ACHN (cell line): ENCODE results near the gene B4GALT3.

Source experiments
- DNase-seq: peaks from one replicate; pipeline ENCODE4 v3.0.0-alpha.2; 2015
- in situ Hi-C: cut with HindIII; loops from 2 replicates; pipeline ENCODE4 v1.10.0; 2017; ENCODE audit warnings: low sequenced_read_pairs, low pct_ligation_motif_present, low pct_unique_long_range_greater_than_20kb

B4GALT3 gene

GRCh38 chr1:161214369-161214768 lies 37.1 kb upstream of the B4GALT3 start:
- in situ Hi-C loops = loop anchor here (25.0 kb wide), 1 partner anchor 98 kb away; the partner anchor contains the start of genes MPZ and SDHC
- no peak for DNase-seq

- in situ Hi-C loops = loop anchor here (25.0 kb wide), 1 partner anchor 102 kb away; the partner anchor contains the start of genes MPZ and SDHC
- DNase-seq = peak; percentile 80
Observed at GRCh38 chr1:161209790-161210409, 32.6 kb upstream of the B4GALT3 start.

- in situ Hi-C loops = loop anchor here (25.0 kb wide), 1 partner anchor 105 kb away; the partner anchor contains the start of genes MPZ and SDHC
- DNase-seq = no peak
Observed at GRCh38 chr1:161207173-161207572, 29.9 kb upstream of the B4GALT3 start.

GRCh38 chr1:161206411-161207140 lies 29.3 kb upstream of the B4GALT3 start:
- no peak for DNase-seq
- in situ Hi-C loops = loop anchor here (25.0 kb wide), 1 partner anchor 106 kb away; the partner anchor contains the start of genes MPZ and SDHC

- peak; percentile 99 for DNase-seq
- in situ Hi-C loops = loop anchor here (25.0 kb wide), 1 partner anchor 110 kb away; the partner anchor contains the start of genes MPZ and SDHC
Observed at GRCh38 chr1:161201836-161202712, 24.8 kb upstream of the B4GALT3 start, which contains the start of gene NDUFS2. Gene NDUFS2 (plus strand): TSS chr1:161202367. CDS start chr1:161202386, 19 bp downstream.

- in situ Hi-C loops = loop anchor here (25.0 kb wide), 1 partner anchor 111 kb away; the partner anchor contains the start of genes MPZ and SDHC
- no peak for DNase-seq
Observed at GRCh38 chr1:161200992-161201835, 23.9 kb upstream of the B4GALT3 start.

GRCh38 chr1:161200421-161200991 lies 23.2 kb upstream of the B4GALT3 start:
- in situ Hi-C loops = loop anchor here (25.0 kb wide), 1 partner anchor 112 kb away; the partner anchor contains the start of genes MPZ and SDHC
- DNase-seq = no peak

GRCh38 chr1:161199506-161200139 lies 22.3 kb upstream of the B4GALT3 start:
- DNase-seq = no peak
- in situ Hi-C loops = loop anchor here (25.0 kb wide), 1 partner anchor 113 kb away; the partner anchor contains the start of genes MPZ and SDHC

- in situ Hi-C loops = no loop called here
Observed at GRCh38 chr1:161198897-161199431, 21.7 kb upstream of the B4GALT3 start, which contains the start of gene ADAMTS4. Gene ADAMTS4 (minus strand): TSS chr1:161199054. CDS start chr1:161198627, 427 bp downstream.

GRCh38 chr1:161198194-161198896 lies 21.0 kb upstream of the B4GALT3 start:
- in situ Hi-C loops = no loop called here
- no peak for DNase-seq

More at GRCh38 chr1:161198897-161199431, 21.7 kb upstream of the B4GALT3 start, which contains the start of gene ADAMTS4:
- no peak for DNase-seq

GRCh38 chr1:161197560-161198193 lies 20.4 kb upstream of the B4GALT3 start:
- DNase-seq = no peak
- in situ Hi-C loops = no loop called here

- in situ Hi-C loops = no loop called here
- no peak for DNase-seq
Observed at GRCh38 chr1:161196521-161197451, 19.5 kb upstream of the B4GALT3 start.

- in situ Hi-C loops = no loop called here
Observed at GRCh38 chr1:161196111-161196510, 18.8 kb upstream of the B4GALT3 start.

GRCh38 chr1:161195171-161195570 lies 17.9 kb upstream of the B4GALT3 start:
- in situ Hi-C loops = no loop called here
- DNase-seq = no peak

More at GRCh38 chr1:161196111-161196510, 18.8 kb upstream of the B4GALT3 start:
- no peak for DNase-seq
